Activated CD8-positive, alpha-beta memory T cell treated with anti-CD3 and anti-CD28 coated beads, Interleukin-2, amount 50 U/mL, for 1 hour (primary cell): ENCODE results near the gene RUFY1.
A peak's percentile ranks its signal among the peaks of the same experiment; 100 is the strongest.
"Not testable (repeated sequence)": the region's sequence is repeated elsewhere in the genome, so short reads cannot be mapped to it uniquely, and the experiment has no call there.

Experiments used
- DNase-seq: peaks from one replicate; pipeline ENCODE4 v3.0.0-alpha.2; 2020; ENCODE audit errors: extremely low read depth

Gene RUFY1

GRCh38 chr5:179542170-179542569 is 8.2 kb upstream of the RUFY1 start:
- DNase-seq: no peak

- DNase-seq: not testable (repeated sequence)
These were observed 7.1 kb upstream of the RUFY1 start for GRCh38 chr5:179543275-179543674.

DNA sequence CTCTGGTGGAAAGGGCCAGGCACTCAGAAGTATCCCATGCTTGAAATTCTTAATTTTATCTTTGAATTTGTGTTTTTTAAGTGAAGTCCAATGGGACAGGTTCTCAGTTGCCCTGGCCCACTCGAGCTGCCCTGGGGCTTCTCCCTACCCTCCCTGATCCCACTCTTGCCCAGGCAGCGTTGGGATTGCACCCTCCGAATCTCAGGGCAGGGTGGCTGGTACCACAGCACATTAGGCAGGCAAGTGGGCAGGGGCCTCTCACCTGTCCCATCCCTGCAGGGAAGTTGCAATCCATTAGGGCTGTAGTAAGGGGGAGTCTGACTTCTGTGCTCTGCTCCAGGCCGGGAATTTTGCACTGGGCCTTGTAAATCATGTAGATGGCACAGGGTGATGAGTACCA is 2.7 kb downstream of the RUFY1 start:
- no peak for DNase-seq

- DNase-seq: no peak
These were observed 3.5 kb downstream of the RUFY1 start for GRCh38 chr5:179553875-179554274.

DNA sequence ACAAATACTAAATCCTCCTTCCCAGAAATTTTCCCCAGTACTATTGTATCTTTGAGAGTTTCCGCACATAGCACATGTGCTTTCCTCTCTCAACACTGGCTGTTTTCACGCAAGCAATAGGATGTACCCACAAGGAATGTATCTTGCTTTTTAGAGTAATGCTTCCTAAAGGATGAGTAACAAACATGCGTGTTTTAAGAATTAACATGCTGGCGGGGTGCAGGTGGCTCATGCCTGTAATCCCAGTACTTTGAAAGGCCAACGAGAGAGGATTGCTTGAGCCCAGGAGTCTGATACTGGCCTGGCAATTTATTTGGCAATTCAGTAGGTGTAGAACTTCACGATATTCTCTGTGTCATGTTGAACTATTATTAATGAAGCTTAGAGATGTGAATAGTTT is 4.6 kb downstream of the RUFY1 start:
- DNase-seq: no peak

DNA sequence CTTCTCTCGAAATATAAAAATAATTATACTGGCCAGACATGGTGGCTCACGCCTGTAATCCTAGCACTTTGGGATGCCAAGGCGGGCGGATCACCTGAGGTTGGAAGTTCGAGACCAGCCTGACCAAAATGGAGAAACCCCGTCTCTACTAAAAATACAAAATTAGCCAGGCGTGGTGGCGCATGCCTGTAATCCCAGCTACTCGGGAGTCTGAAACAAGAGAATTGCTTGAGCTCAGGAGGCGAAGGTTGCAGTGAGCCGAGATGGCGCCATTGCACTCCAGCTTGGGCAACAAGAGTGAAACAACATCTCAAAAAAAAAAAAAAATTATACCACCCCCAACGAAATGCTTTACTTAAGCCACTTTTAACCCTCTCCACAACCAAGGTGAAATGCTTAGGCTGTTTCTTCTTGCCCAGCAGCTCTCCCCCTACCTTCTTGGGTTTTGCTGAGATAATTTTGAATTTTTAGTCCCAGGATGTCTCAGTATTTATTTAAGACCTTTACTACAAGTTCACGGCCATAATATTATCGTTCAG is 8.0 kb downstream of the RUFY1 start:
- DNase-seq: not testable (repeated sequence)

DNA sequence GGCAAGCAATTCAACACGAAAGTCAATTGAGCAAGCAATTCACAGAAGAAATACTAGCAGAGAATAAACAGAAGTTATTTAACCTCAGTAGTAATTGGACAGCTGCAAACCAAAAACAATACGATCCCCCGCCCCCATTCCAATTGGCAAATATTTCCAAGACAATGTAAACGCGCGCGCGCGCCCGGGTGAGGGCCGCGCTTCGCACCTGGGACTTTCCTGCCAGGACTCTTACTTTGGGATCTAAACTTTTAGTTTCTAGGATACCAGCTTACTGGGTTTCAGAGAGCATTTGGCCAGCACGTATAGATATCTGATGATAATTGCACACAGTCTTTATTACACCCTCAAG is 8.6 kb downstream of the RUFY1 start:
- DNase-seq: no peak

GRCh38 chr5:179559284-179560252 is 9.2 kb downstream of the RUFY1 start:
- peak; percentile 63 for DNase-seq

- DNase-seq: no peak
These were observed 14.2 kb downstream of the RUFY1 start for GRCh38 chr5:179564526-179564925.

- DNase-seq: no peak
These were observed 18.4 kb downstream of the RUFY1 start for GRCh38 chr5:179568721-179569120.

DNA sequence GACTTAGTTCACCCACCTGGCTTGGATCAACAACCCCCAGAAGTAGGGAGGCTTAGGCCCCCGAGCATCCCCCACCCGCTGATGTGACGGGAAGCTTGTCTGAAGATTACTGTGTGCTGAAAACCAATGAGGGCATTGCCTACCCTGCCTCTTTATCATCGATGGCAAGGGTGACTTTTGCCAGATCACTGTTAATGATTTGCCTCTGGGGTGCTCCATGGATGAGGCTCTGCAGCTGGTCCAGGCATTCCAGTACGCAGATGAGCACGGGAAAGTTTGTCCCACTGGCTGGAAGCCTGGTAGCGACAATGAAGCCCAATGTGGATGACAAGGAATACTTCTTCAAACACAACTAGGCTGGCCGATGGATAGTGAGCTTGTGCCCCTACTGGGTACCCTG is 22.0 kb downstream of the RUFY1 start:
- DNase-seq: no peak

GRCh38 chr5:179577286-179577960 is 27.1 kb downstream of the RUFY1 start:
- no peak for DNase-seq

DNA sequence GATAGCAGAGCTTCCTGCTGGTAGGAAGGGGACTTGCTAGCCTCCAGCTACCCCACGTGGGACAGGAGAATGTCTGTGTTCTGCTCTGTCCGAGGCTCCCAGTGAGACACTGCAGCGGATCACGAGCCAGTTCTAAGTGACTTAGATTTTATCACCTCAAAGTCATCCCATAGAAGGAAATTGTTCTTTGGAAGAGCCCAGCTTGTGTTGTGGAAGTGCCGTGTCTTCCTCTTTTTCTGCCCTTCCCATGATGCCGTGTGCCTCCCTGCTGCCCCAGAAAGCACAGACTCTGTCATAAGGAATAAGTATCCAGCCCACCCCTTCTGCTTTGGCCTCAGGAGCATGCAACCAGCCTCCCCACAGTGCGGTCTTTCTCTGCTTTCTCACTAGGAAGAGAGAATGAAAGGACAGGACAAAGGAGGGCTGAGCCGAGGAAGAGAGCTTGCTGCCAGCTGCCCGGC is 35.6 kb downstream of the RUFY1 start:
- DNase-seq: no peak

DNA sequence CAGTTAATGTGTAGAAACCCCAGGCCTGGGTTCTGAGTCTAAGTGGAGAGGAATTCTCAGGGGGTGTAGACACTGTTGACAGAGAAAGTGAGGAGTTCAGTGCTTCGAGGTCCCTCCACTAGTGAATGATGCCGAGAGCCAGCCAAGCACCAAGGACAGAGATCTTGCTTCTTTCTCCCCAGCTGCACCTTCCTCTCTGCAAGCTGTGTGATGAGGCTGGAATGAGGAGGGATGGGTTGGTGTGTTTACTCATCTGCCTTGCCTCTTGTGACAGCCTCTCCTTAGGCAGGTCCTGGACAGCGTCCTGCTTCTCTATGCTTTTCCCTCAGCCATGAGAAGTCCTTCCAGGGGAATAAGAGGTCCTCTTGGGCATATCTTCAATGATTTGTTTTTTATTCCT is 37.8 kb downstream of the RUFY1 start:
- no peak for DNase-seq

GRCh38 chr5:179595916-179596315 is 45.6 kb downstream of the RUFY1 start:
- no peak for DNase-seq

GRCh38 chr5:179596421-179596820 is 46.1 kb downstream of the RUFY1 start:
- DNase-seq: no peak

DNA sequence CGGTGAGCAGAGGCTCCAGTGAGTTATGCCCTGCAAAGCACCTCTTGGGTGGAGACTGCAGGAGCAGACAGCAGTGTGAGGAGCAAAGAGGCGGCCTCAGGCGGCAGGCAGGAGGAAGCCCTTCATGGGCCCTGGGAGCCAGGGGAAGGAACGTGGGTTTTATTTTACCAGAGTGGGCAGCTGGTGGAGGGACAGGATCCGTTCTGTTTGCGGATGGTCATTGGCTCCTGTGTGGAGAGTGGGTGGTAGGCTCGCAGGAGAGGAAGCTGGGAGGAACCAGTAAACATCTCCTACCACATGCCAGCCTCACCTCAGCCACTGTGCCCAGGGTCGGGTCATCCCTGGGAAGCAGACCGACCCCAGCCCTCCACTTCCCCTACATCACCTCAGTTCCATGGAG is 48.7 kb downstream of the RUFY1 start:
- DNase-seq: no peak

GRCh38 chr5:179599566-179599965 is 49.2 kb downstream of the RUFY1 start:
- no peak for DNase-seq

DNA sequence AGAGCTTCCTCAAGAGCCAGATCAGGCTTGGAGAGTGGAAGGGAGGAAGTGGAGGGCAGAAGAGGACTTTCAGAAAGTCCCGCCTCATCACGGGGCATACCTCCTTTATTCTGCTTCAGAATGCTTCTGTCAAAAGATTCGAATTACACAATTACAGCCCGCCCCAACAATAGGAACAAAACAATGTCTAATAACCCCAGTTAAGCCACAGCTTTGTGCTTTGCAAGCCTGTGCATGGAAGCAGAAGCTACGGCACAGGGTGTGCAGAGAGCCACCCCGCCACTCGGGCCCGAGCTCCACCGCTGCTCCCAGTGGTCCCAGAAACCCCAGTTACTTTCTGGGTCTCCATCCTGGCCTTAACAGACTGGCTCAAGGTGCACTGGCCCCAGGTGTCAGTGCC is 49.6 kb downstream of the RUFY1 start:
- DNase-seq: no peak

GRCh38 chr5:179601871-179602625 is 51.7 kb downstream of the RUFY1 start:
- DNase-seq: no peak

DNA sequence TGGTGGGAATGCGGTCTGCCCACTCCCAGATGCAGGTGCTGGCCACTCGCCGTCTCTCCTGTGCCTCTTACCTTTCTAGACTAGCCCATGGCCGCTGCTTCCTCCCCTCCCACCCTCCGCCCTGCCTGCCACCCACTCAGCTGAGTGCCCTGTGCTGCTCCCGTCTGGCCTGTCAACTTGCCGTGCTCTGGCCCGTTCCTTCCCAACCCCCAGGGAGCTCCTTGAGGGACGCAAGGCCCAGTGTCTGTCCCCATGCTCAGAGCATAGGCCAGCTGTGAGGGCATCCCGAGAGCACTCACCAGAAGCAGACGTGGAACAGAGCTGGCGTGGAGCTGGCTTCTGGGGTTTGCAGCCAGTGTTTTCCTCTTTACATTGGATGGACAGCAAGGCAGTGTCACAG is 53.0 kb downstream of the RUFY1 start:
- no peak for DNase-seq
